Ishikawa (cell line): ENCODE data around the gene SLC4A9.
A peak's percentile ranks its signal among the peaks of the same experiment; 100 is the strongest.

Experiments
- EGR1 ChIP-seq: IDR thresholded peaks from 2 replicates; pipeline ENCODE4 v1.6.1; 2012
- EP300 ChIP-seq: IDR thresholded peaks from 2 replicates; pipeline ENCODE4 v1.6.1; 2012; ENCODE audit warnings: borderline replicate concordance
- NFIC ChIP-seq: IDR thresholded peaks from 2 replicates; pipeline ENCODE4 v1.6.1; 2012
- TCF12 ChIP-seq: IDR thresholded peaks from 2 replicates; pipeline ENCODE4 v1.6.1; 2012; ENCODE audit warnings: low read depth
- YY1 ChIP-seq: IDR thresholded peaks from 2 replicates; pipeline ENCODE4 v1.6.1; 2012; ENCODE audit warnings: low read depth
- TF ChIP-seq, protein P1 (sequence below): IDR thresholded peaks from 2 replicates; pipeline ENCODE4 v1.6.1; 2012; ENCODE audit warnings: low read depth, mild to moderate bottlenecking

DNA sequence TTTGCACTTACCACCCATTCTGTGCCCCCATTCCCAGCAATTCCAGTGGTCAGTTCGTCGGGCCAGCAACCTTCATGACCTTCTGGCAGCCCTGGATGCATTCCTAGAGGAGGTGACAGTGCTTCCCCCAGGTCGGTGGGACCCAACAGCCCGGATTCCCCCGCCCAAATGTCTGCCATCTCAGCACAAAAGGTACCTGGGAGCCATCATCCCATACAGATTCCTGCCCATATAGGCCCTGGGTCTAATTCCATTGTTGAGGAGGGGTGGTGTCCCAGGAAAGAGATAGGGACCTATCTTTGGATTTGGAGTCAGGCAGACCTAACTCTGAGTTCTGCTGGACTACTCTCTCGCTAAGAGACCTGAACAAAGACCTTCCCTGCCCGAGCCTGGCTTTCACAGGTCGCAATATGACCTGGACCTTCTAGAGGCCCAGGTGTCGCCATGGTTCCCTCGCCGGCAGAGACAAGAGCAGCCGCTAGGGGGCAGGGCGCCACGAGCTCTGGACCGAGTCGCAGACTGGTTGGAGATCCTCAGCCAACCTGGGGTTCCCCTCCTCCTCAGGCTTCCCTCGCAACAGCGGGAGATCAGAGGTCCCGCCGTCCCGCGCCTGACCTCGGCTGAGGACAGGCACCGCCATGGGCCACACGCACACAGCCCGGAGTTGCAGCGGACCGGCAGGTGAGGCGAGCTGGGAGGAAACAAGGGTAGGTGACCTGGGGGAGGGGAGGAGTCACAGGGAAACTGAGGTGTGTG, 3.1 kb downstream of the SLC4A9 start:
- TF ChIP-seq EP300 = no peak
- no peak for TF ChIP-seq EGR1
- TF ChIP-seq YY1 = peak; percentile 48; the same call in 1 of the 2 replicates
- TF ChIP-seq, protein P1, sequence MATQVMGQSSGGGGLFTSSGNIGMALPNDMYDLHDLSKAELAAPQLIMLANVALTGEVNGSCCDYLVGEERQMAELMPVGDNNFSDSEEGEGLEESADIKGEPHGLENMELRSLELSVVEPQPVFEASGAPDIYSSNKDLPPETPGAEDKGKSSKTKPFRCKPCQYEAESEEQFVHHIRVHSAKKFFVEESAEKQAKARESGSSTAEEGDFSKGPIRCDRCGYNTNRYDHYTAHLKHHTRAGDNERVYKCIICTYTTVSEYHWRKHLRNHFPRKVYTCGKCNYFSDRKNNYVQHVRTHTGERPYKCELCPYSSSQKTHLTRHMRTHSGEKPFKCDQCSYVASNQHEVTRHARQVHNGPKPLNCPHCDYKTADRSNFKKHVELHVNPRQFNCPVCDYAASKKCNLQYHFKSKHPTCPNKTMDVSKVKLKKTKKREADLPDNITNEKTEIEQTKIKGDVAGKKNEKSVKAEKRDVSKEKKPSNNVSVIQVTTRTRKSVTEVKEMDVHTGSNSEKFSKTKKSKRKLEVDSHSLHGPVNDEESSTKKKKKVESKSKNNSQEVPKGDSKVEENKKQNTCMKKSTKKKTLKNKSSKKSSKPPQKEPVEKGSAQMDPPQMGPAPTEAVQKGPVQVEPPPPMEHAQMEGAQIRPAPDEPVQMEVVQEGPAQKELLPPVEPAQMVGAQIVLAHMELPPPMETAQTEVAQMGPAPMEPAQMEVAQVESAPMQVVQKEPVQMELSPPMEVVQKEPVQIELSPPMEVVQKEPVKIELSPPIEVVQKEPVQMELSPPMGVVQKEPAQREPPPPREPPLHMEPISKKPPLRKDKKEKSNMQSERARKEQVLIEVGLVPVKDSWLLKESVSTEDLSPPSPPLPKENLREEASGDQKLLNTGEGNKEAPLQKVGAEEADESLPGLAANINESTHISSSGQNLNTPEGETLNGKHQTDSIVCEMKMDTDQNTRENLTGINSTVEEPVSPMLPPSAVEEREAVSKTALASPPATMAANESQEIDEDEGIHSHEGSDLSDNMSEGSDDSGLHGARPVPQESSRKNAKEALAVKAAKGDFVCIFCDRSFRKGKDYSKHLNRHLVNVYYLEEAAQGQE = no peak
- no peak for TF ChIP-seq NFIC
- TF ChIP-seq TCF12 = no peak
